GM19395 (cell line): ENCODE measurements around the gene SRSF12.
A peak's percentile ranks its signal among the peaks of the same experiment; 100 is the strongest.
"Not testable (repeated sequence)": the region's sequence is repeated elsewhere in the genome, so short reads cannot be mapped to it uniquely, and the experiment has no call there.

Experiments
- ATAC-seq: cut with Tn5 transposase; IDR thresholded peaks from one replicate; pipeline ENCODE4 v1.9.1; 2021; ENCODE audit warnings: mild to moderate bottlenecking, moderate library complexity; ENCODE audit not compliant: unreplicated experiment

The SRSF12 gene

DNA sequence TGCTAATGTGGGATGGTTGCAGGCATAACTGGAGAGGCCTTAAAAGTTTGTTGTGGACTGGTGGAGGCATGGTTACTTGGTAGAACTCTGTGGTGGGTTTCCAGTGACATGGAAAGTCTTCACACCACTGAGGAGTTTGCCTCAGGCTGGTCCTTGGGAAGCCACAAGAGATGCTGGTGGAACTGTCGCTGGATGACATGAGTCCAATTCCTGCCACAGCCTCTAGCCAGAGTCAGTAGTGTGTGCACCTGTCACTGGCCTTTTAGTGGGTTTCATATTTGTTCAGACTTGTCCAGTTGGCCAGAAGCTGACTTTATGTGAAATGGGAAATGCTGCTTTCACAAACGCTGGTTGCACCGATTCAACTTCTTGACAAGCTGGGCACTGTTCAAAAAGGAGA lies 13.7 kb upstream of the SRSF12 start:
- ATAC-seq = no peak

DNA sequence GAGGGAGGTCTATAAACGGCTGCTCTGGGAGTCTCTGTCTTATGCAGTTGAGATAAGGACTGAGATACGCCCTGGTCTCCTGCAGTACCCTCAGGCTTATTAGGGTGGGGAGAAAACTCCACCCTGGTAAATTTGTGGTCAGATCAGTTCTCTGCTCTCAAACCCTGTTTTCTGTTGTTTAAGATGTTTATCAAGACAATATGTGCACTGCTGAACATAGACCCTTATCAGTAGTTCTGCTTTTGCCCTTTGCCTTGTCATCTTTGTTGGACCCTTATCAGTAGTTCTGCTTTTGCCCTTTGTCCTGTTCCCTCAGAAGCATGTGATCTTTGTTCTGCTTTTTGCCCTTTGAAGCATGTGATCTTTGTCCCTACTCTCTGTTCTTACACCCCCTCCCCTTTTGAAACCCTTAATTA lies 10.4 kb upstream of the SRSF12 start:
- not testable (repeated sequence) for ATAC-seq

DNA sequence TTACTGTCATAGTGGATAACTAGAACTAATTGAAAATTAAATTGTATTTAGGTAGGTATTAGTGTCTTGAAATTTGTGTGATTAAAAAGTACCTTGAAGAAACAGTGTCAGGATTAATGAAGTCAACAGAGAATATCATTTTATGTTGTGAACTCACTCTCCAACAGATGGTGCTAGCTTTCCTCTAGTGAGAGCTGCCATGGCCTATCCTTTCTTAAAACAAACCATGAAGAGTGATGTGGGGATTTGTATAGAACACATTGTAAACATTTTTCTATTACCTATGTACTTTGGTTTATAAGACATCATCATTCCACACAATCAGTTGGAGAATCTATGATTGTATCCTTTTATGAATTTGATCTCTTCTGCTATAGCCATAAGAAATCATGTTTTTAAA lies 4.8 kb upstream of the SRSF12 start:
- peak; percentile 56 for ATAC-seq

GRCh38 chr6:89121934-89122333 lies 4.1 kb upstream of the SRSF12 start:
- no peak for ATAC-seq

DNA sequence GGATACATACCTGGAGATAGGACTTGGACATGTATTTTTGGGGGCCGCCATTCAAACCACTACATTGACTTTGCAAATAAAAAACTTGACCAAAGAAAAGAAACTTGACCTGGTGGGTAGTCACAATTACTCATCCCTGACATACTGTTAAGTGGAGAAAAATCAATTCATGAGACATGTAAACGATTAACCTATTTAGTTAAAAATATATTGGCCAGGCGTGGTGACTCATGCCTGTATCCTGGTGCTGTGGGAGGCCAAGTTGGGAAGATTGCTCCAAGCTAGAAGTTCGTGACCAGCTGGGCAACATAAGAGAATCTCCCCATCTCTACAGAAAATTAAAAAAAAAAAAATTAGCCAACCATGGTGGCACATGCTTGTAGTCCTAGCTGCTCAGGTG lies 2.5 kb upstream of the SRSF12 start:
- ATAC-seq = no peak

- ATAC-seq = no peak
Observed at GRCh38 chr6:89118931-89119330, 1.1 kb upstream of the SRSF12 start.

- no peak for ATAC-seq
Observed at GRCh38 chr6:89116702-89117101, 1.2 kb downstream of the SRSF12 start.

DNA sequence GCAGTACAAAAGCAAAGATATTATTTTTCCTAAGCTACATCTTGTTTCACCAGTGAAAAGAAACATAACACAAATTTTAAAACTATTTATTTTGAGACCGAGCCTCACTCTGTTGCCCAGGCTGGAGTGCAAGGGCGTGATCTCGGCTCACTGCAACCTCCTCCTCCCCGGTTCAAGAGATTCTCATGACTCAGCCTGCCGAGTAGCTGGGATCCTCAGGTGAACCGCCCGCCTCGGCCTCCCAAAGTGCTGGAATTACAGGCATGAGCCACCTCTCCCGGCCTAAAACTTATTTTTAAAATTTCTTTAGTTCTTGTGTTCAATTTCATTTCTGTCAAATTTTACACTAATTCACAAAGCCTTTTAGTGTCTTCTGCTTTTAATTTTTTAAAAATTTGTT lies 5.9 kb downstream of the SRSF12 start:
- no peak for ATAC-seq

- no peak for ATAC-seq
Observed at GRCh38 chr6:89110284-89110683, 7.6 kb downstream of the SRSF12 start.

- ATAC-seq = no peak
Observed at GRCh38 chr6:89100114-89100513, 17.8 kb downstream of the SRSF12 start.

DNA sequence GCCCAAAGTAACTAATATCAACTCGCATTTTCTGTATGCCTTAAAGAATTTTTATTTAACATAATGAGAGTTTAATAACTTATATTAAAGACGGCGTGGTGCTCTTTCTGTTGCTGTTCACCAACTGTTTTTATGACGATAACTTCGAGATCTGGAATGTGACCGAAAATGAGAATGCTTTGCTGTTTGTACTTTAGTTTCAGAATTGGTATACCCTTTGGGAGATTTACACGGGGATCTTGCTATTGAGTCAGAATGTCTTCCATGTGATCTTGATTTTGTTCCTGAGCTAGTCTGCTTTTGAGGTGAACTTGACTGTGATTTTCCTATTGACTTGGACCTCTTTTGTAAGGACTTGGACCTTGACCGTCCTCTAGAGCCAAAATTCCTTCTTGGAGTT lies 19.4 kb downstream of the SRSF12 start:
- ATAC-seq = no peak

DNA sequence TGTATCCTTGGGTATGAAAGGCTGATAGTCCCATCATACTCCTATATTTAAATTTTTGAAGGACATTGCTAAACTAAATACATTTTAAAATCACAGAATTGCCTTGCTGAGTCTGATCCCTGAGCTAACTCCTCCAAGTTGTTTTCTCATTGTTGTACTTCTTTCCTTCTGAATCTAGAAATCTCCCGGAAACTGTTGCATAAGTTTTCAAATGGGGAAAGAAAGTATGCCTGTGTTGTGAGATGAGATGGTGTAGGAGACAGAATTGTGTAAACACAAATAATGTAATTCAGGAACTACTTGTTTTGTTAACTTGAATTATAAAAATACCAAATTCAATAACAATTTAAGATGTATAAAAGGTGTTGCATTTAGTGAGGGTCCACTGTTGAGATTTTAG lies 30.0 kb downstream of the SRSF12 start:
- ATAC-seq = no peak

GRCh38 chr6:89085409-89086205 lies 32.3 kb downstream of the SRSF12 start:
- ATAC-seq = no peak

GRCh38 chr6:89084954-89085353 lies 32.9 kb downstream of the SRSF12 start:
- no peak for ATAC-seq

GRCh38 chr6:89084542-89084941 lies 33.3 kb downstream of the SRSF12 start:
- no peak for ATAC-seq

DNA sequence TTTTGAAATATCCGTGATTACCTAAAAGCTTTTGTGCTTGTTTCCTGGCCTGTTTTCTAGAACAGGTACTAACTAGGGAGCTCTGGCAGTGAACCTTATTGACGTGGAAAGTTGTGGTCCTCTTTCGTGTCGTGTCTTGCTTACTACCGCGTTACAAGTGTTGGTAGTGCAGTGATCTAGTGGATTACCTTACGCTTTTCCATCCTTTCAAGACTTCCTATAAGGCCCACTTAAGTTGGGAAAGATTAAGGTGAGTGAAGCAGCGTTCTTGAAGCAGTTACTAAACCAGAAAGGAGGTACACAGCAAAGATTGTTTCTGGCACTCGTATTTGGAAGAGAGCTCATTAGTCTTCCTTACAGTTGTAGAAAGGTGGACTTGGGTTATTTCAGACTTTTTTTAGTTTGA lies 35.4 kb downstream of the SRSF12 start:
- no peak for ATAC-seq

DNA sequence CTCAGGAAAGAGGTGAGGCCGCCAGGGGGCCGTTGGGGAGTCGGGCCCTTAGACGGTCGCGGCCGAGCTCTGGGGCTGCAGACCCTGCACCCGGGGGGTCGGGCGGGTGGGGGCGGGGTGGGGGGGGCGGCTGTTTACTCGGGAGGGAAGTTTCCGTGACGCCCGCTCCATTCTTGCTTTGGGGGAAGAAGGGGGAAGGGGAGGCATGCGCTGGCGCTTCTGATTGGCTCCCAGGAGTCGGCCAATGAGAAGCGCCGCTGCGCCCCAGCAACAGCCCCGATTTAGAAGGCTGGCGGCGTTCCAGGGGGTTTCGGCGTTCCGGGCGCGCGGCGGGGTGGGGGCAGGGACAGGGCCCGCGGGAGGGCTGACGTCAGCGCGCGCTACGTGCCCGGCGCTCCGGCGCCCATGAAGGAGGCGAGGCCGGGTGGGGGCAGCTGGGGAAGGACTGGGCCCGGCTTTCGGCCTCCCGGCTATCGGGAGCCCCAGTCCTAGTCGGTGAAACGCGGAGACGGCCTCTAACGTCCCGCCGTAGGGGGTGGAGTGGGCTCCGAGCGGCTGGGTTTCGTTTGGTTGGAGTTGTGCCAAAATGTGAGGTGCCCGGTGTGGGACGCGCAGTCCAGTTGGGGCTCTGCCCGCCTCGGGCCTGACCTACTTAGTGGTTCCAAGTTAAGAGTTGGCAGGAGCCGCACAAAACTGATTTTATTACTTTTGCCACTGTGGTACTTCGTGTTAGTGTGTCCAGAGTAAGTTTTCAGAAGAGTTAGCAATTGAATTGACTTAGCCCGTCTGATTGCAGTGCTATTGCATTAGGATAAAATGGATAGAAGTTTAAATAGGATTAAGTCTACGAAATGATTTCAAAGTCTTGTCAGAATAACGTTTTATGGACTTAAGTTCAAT lies 36.2 kb downstream of the SRSF12 start:
- ATAC-seq = peak; percentile 58

DNA sequence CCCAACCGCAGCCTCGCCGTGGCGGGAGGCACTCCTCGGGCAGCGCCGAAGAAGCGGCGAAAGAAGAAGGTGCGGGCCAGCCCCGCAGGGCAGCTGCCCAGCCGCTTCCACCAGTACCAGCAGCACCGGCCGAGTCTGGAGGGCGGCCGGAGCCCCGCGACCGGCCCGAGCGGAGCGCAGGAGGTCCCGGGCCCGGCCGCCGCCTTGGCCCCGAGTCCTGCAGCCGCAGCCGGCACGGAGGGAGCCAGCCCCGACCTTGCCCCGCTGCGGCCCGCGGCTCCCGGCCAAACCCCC lies 36.8 kb downstream of the SRSF12 start:
- peak; percentile 10 for ATAC-seq

- ATAC-seq = peak; percentile 78
Observed at GRCh38 chr6:89080281-89081128, 37.4 kb downstream of the SRSF12 start, which contains the start of gene PNRC1. Gene PNRC1, plus strand, starts transcription at chr6:89080751. Its CDS starts 144 bp downstream, at chr6:89080895.

GRCh38 chr6:89079511-89080234 lies 38.2 kb downstream of the SRSF12 start:
- peak; percentile 26 for ATAC-seq

DNA sequence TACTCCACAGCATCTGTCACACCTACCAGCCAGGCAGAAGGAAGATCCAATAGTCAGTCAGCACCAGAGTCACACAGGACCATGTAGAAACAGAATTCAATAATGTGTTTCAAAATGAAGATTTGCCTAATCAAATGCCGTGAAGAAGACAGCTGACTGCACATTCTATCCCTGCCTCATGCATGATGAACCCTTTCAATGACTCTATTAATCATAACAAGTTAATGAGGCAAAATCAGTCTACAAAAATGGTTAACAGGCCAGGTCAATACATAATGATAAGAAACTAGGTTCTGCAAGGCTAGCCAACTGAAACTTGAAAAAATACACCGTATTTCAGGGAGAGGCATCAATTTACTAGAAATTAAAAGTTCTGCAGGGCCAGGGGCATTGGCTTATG lies 44.0 kb downstream of the SRSF12 start:
- ATAC-seq = no peak
